Chondrocyte (in vitro differentiated cells): ENCODE measurements around the gene C3orf38. TPM values are rescaled to one million over a fixed set of nuclear protein-coding genes. Genes with fewer than 3 reads are reported as not detected.

Source experiments
- DNase-seq: peaks from one replicate; pipeline ENCODE4 v3.0.0; 2021; ENCODE audit warnings: mixed read lengths, low spot score
- H3K27ac Mint-ChIP-seq: one replicate; pipeline ENCODE4 v1.8.0; 2021; ENCODE audit warnings: mild to moderate bottlenecking, moderate library complexity, mixed read lengths; ENCODE audit not compliant: unreplicated experiment
- H3K27me3 Mint-ChIP-seq: 2 replicates; pipeline ENCODE4 v1.8.0; 2021; ENCODE audit warnings: low read depth, mixed read lengths
- H3K36me3 Mint-ChIP-seq: 2 replicates; pipeline ENCODE4 v1.8.0; 2021; ENCODE audit warnings: low read depth, mixed read lengths
- H3K4me1 Mint-ChIP-seq: 2 replicates; pipeline ENCODE4 v1.8.0; 2021; ENCODE audit warnings: low read depth, mild to moderate bottlenecking, mixed read lengths
- H3K4me3 Mint-ChIP-seq: one replicate; pipeline ENCODE4 v1.8.0; 2021; ENCODE audit warnings: mild to moderate bottlenecking, moderate library complexity, mixed read lengths; ENCODE audit not compliant: unreplicated experiment
- H3K9me3 Mint-ChIP-seq: 2 replicates; pipeline ENCODE4 v1.8.0; 2021; ENCODE audit warnings: low read depth, mixed read lengths
- CTCF ChIP-seq: fragments of 200-600 bp; sonication (generic); IDR thresholded peaks from 2 replicates; pipeline ENCODE4 v1.5.0; 2021; ENCODE audit warnings: antibody characterized with exemption, mild to moderate bottlenecking, moderate library complexity
- total RNA-seq: library from RNA; stranded (reverse); gene quantifications from 3 replicates; pipeline ENCODE4 v1.2.1, GENCODE V29; 2021

The C3orf38 gene
- total RNA-seq, 1 donor from 2014 or later = 28.6 TPM

- peaks cover 8% of the 10 kb centered on the region for H3K36me3 Mint-ChIP-seq
- H3K9me3 Mint-ChIP-seq = no peaks in the 10 kb centered on the region
Observed at GRCh38 chr3:88133711-88134263, 16.0 kb upstream of the C3orf38 start.

DNA sequence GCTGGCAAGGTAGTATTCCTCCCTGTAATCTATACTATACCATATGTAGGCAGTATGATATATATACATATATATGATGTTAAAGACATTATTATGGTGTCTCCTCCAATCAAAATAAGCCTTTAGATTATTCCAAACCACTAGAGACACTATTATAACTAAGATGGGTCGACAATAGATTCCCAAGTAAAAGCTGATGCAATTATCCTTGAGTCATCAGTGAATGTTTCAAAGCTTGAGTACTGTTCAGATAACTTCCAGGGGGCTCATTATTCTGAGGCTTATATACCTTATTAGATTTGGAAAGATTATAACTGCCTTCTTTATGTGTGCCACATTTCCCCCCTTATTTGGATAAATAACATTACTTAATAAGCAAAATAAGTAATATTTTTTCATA lies 11.9 kb upstream of the C3orf38 start:
- Mint-ChIP-seq H3K4me1 (peaks cover 23% of the 10 kb centered on the region), H3K27ac (no peak overlapping the region), H3K36me3 (peaks cover 21% of the 10 kb centered on the region), H3K4me3 (no peak overlapping the region), H3K9me3 (no peaks in the 10 kb centered on the region), H3K27me3 (no peaks in the 10 kb centered on the region)
- TF ChIP-seq CTCF = no peak
- no peak for DNase-seq

More at GRCh38 chr3:88133711-88134263, 16.0 kb upstream of the C3orf38 start:
- Mint-ChIP-seq H3K27ac (peak overlapping the region; percentile 5), H3K4me1 (peaks cover 26% of the 10 kb centered on the region), H3K27me3 (no peaks in the 10 kb centered on the region), H3K4me3 (no peak overlapping the region)
- no peak for TF ChIP-seq CTCF
- DNase-seq = no peak

GRCh38 chr3:88141458-88142083 lies 8.2 kb upstream of the C3orf38 start:
- Mint-ChIP-seq H3K27ac (peak overlapping the region; percentile 32), H3K9me3 (no peaks in the 10 kb centered on the region), H3K4me1 (peaks cover 12% of the 10 kb centered on the region), H3K27me3 (no peaks in the 10 kb centered on the region), H3K4me3 (no peak overlapping the region), H3K36me3 (peaks cover 16% of the 10 kb centered on the region)
- no peak for DNase-seq
- no peak for TF ChIP-seq CTCF

GRCh38 chr3:88142094-88142624 lies 7.6 kb upstream of the C3orf38 start:
- peak overlapping the region; percentile 23 for H3K4me3 Mint-ChIP-seq

GRCh38 chr3:88147261-88147660 lies 2.5 kb upstream of the C3orf38 start:
- Mint-ChIP-seq H3K27ac (no peak overlapping the region), H3K27me3 (no peaks in the 10 kb centered on the region), H3K4me3 (no peak overlapping the region), H3K36me3 (peaks cover 2% of the 10 kb centered on the region), H3K9me3 (no peaks in the 10 kb centered on the region), H3K4me1 (peaks cover 23% of the 10 kb centered on the region)
- DNase-seq = no peak
- no peak for TF ChIP-seq CTCF

More at GRCh38 chr3:88142094-88142624, 7.6 kb upstream of the C3orf38 start:
- peak overlapping the region; percentile 72 for H3K27ac Mint-ChIP-seq
- no peak for TF ChIP-seq CTCF
- peaks cover 12% of the 10 kb centered on the region for H3K4me1 Mint-ChIP-seq
- H3K36me3 Mint-ChIP-seq = peaks cover 15% of the 10 kb centered on the region
- no peaks in the 10 kb centered on the region for H3K9me3 Mint-ChIP-seq
- no peak for DNase-seq
- H3K27me3 Mint-ChIP-seq = no peaks in the 10 kb centered on the region
